Nephron (organoid): Measurements from ENCODE around the gene AHSG.
A peak's percentile ranks its signal among the peaks of the same experiment; 100 is the strongest.

ENCODE experiments used
- H3K27ac Mint-ChIP-seq, 3 experiments: 2 replicates each; pipeline ENCODE4 v1.8.0; 2020; ENCODE audit warnings: mixed read lengths in 3 of 3, mild to moderate bottlenecking in 2 of 3, moderate library complexity in 1 of 3
- H3K27me3 Mint-ChIP-seq: 2 replicates; pipeline ENCODE4 v1.8.0; 2021; ENCODE audit warnings: low read depth, mild to moderate bottlenecking, moderate library complexity, mixed read lengths
- H3K36me3 Mint-ChIP-seq: 2 replicates; pipeline ENCODE4 v1.8.0; 2020; ENCODE audit warnings: low read depth, mixed read lengths
- H3K4me1 Mint-ChIP-seq: 2 replicates; pipeline ENCODE4 v1.8.0; 2020; ENCODE audit warnings: mixed read lengths
- H3K4me3 Mint-ChIP-seq, 3 experiments: 2 replicates each; pipeline ENCODE4 v1.8.0; 2020; ENCODE audit warnings: mild to moderate bottlenecking in 3 of 3, mixed read lengths in 3 of 3, moderate library complexity in 2 of 3
- H3K9me3 Mint-ChIP-seq: 2 replicates; pipeline ENCODE4 v1.8.0; 2020; ENCODE audit warnings: mixed read lengths
- CTCF ChIP-seq, 3 experiments: fragments of 200-600 bp; sonication (generic); IDR thresholded peaks; one replicate each; pipeline ENCODE4 v1.5.0; 2021; ENCODE audit warnings: antibody characterized with exemption in 3 of 3; ENCODE audit not compliant: unreplicated experiment in 3 of 3

AHSG gene

GRCh38 chr3:186570096-186570940, 42.5 kb upstream of the AHSG start, which contains the start of gene DNAJB11:
Gene DNAJB11, plus strand, starts transcription at chr3:186570720. Its CDS starts 178 bp downstream, at chr3:186570898.
- peak within 1 kb of the TSS; percentile 91 to 98 (median 92) for H3K4me3 Mint-ChIP-seq
- peaks cover 16% of the 10 kb centered on the region for H3K36me3 Mint-ChIP-seq
- no peaks in the 10 kb centered on the region for H3K9me3 Mint-ChIP-seq
- no peaks in the 10 kb centered on the region for H3K27me3 Mint-ChIP-seq
- no peak for TF ChIP-seq CTCF (IDR thresholded peaks at IDR 0.05; ENCODE audit: unreplicated experiment in 3 of 3)
- H3K4me1 Mint-ChIP-seq, result peaks cover 38% of the 10 kb centered on the region
- H3K27ac Mint-ChIP-seq, result peak within 1 kb of the TSS in 2 of 3 experiments; percentile 61 to 89

- H3K27ac Mint-ChIP-seq, result peak overlapping the region in 2 of 3 experiments; percentile 19 to 30
- H3K27me3 Mint-ChIP-seq, result no peaks in the 10 kb centered on the region
- TF ChIP-seq CTCF (IDR thresholded peaks at IDR 0.05; ENCODE audit: unreplicated experiment in 3 of 3), result no peak
- peaks cover 22% of the 10 kb centered on the region for H3K36me3 Mint-ChIP-seq
- H3K4me1 Mint-ChIP-seq, result peaks cover 38% of the 10 kb centered on the region
- no peaks in the 10 kb centered on the region for H3K9me3 Mint-ChIP-seq
- H3K4me3 Mint-ChIP-seq, result peak overlapping the region; percentile 91 to 98 (median 92)
Measured at GRCh38 chr3:186570941-186571643, 41.8 kb upstream of the AHSG start.

GRCh38 chr3:186571644-186572013, 41.2 kb upstream of the AHSG start:
- Mint-ChIP-seq H3K4me3 (peak overlapping the region; percentile 91 to 98 (median 92)), H3K4me1 (peaks cover 33% of the 10 kb centered on the region), H3K27me3 (no peaks in the 10 kb centered on the region), H3K9me3 (no peaks in the 10 kb centered on the region), H3K36me3 (peaks cover 27% of the 10 kb centered on the region), H3K27ac (no peak overlapping the region)
- TF ChIP-seq CTCF (IDR thresholded peaks at IDR 0.05; ENCODE audit: unreplicated experiment in 3 of 3), result no peak

GRCh38 chr3:186577521-186577920, 35.3 kb upstream of the AHSG start:
- Mint-ChIP-seq H3K36me3 (peaks cover 61% of the 10 kb centered on the region), H3K9me3 (no peaks in the 10 kb centered on the region), H3K4me1 (no peaks in the 10 kb centered on the region), H3K4me3 (no peak overlapping the region), H3K27me3 (no peaks in the 10 kb centered on the region), H3K27ac (no peak overlapping the region)
- TF ChIP-seq CTCF (IDR thresholded peaks at IDR 0.05; ENCODE audit: unreplicated experiment in 3 of 3), result no peak

DNA sequence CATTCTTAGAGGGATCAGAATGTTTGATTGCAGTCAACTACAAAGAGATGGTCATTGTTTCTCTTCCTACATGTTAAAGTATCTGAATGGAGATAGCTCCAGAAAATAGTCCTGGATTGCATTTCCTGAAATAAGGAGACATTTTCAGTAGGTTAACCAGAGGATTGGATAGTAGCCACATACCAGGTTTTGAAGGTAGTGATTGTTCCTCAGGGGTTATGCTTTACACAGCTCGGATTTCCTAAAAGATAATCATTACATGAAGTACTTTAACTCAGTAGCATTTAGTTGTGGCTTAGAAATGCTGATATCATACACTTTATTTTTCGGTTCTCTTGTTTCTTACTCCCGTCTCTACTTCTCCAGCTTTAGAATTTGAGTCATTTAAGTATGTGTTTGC, 32.1 kb upstream of the AHSG start:
- Mint-ChIP-seq H3K27me3 (no peaks in the 10 kb centered on the region), H3K9me3 (no peaks in the 10 kb centered on the region), H3K36me3 (peaks cover 70% of the 10 kb centered on the region), H3K27ac (no peak overlapping the region), H3K4me3 (no peak overlapping the region), H3K4me1 (no peaks in the 10 kb centered on the region)
- TF ChIP-seq CTCF (IDR thresholded peaks at IDR 0.05; ENCODE audit: unreplicated experiment in 3 of 3), result no peak
